Tibial nerve (tissue), 4 donors: Measurements from ENCODE around the gene RWDD3. TPM values are rescaled to one million over a fixed set of nuclear protein-coding genes. Genes with fewer than 3 reads are reported as not detected.

ENCODE experiments used
- DNase-seq, 2 donors: peaks; one replicate each; pipeline ENCODE4 v3.0.0-alpha.2; 2019; ENCODE audit warnings: low spot score in 2 of 2
- H3K27ac ChIP-seq, 4 donors: fragments of 200-600 bp; sonication (generic) in 3 of 4; one replicate each; pipeline ENCODE4 v1.5.1; 2017 to 2019; ENCODE audit warnings: mild to moderate bottlenecking in 1 of 4
- H3K27me3 ChIP-seq, 2 donors: fragments of 200-600 bp; sonication (generic) in 1 of 2; one replicate each; pipeline versions ENCODE4 v1.5.1 to v1.6.0; 2017 to 2019
- H3K36me3 ChIP-seq, 3 donors: fragments of 200-600 bp; sonication (generic); one replicate each; pipeline ENCODE4 v1.5.1; 2018 to 2019
- H3K4me1 ChIP-seq, 4 donors: fragments of 200-600 bp; sonication (generic) in 3 of 4; one replicate each; pipeline ENCODE4 v1.5.1; 2017 to 2019
- H3K4me3 ChIP-seq, 4 donors: fragments of 200-600 bp; sonication (generic) in 3 of 4; one replicate each; pipeline ENCODE4 v1.5.1; 2017 to 2019; ENCODE audit warnings: mild to moderate bottlenecking in 1 of 4, moderate library complexity in 1 of 4
- H3K9me3 ChIP-seq, 4 donors: fragments of 200-600 bp; sonication (generic) in 3 of 4; one replicate each; pipeline ENCODE4 v1.5.1; 2017 to 2019
- EP300 ChIP-seq, 2 donors: sonication (generic); formaldehyde crosslinking; IDR thresholded peaks; one replicate each; pipeline ENCODE4 v1.6.1; 2017; ENCODE audit warnings: antibody characterized with exemption in 2 of 2, mild to moderate bottlenecking in 1 of 2
- POLR2A ChIP-seq, 2 donors: fragments of 450-650 bp; IDR thresholded peaks; one replicate each; pipeline ENCODE4 v1.6.1; 2017; ENCODE audit warnings: antibody characterized with exemption in 2 of 2, mild to moderate bottlenecking in 2 of 2, moderate library complexity in 2 of 2
- WGBS, 2 donors: methylation state at CpG; one replicate each; pipeline ENCODE4 v1.1.5; 2018; 5-methylcytosine and 5-hydroxymethylcytosine counted together
- total RNA-seq, 4 donors: library from RNA; depleted of rRNA; stranded (reverse); fragments of >200 nt; gene quantifications; one replicate each; pipeline ENCODE4 v1.1.0, GENCODE V29; 2016
- TF ChIP-seq, protein P1 (sequence below), 5 experiments: fragments of 200-600 bp in 3 of 5; fragments of 450-650 bp in 2 of 5; sonication (generic) in 3 of 5; IDR thresholded peaks; one replicate each; pipeline ENCODE4 v1.5.1; 2016 to 2019; ENCODE audit warnings: antibody characterized with exemption in 5 of 5, mild to moderate bottlenecking in 3 of 5, moderate library complexity in 2 of 5

Gene RWDD3
- total RNA-seq, 4 donors from 2014 or later: 8.4 to 20.5 (median 15.4) TPM

DNA sequence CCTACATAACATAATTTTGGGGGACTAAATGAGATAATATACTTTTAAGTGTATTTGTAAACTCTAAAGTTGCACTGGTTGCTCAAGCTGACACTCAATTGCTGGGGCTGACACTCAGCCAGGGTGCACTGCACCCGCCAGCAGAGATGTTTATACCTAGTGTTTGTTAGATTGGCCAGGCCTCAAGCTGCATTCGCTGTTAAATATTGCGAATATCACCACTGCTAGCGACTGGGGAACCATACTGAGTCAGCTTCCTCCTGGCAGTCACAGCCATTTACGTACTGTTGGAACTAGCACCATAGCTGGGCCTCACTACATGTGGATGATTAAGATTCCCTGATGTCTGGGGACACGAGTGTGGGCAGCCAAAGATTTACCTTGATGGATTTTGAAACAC lies 12.7 kb upstream of the RWDD3 start:
- DNase-seq: no peak
- Histone ChIP-seq H3K4me3 (no peak overlapping the region), H3K27me3 (no peaks in the 10 kb centered on the region), H3K27ac (no peak overlapping the region), H3K36me3 (no peaks in the 10 kb centered on the region), H3K4me1 (peaks cover 0 to 7% (median 0%) of the 10 kb centered on the region in 4 donors), H3K9me3 (peaks cover 0 to 3% (median 0%) of the 10 kb centered on the region in 4 donors)
- 87 to 89% methylated on average over 4 to 6 of the region's 6 CpGs for WGBS, 2 donors
- TF ChIP-seq, protein P1, sequence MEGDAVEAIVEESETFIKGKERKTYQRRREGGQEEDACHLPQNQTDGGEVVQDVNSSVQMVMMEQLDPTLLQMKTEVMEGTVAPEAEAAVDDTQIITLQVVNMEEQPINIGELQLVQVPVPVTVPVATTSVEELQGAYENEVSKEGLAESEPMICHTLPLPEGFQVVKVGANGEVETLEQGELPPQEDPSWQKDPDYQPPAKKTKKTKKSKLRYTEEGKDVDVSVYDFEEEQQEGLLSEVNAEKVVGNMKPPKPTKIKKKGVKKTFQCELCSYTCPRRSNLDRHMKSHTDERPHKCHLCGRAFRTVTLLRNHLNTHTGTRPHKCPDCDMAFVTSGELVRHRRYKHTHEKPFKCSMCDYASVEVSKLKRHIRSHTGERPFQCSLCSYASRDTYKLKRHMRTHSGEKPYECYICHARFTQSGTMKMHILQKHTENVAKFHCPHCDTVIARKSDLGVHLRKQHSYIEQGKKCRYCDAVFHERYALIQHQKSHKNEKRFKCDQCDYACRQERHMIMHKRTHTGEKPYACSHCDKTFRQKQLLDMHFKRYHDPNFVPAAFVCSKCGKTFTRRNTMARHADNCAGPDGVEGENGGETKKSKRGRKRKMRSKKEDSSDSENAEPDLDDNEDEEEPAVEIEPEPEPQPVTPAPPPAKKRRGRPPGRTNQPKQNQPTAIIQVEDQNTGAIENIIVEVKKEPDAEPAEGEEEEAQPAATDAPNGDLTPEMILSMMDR (IDR thresholded peaks at IDR 0.05): no peak
- TF ChIP-seq POLR2A (IDR thresholded peaks at IDR 0.05) (no peak), EP300 (IDR thresholded peaks at IDR 0.05) (no peak)

DNA sequence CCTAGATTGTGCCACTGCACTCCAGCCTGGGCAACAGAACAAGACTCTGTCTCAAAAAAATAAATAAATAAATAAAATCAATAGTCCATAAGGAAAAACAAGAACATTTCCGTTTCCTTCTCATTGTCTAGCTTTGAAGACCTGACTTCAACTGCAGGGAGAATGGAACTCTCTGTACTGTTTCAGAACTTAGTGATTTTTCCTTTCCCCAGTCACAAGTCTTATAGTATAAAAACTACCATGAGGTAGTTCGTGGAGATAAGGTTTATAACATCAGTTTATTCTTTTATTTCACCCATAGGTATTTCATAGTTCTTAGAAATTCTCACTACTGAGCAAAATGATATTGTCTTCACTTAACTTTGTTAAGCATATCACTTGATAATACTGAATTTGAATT lies 11.4 kb upstream of the RWDD3 start:
- TF ChIP-seq, protein P1 (IDR thresholded peaks at IDR 0.05): no peak
- TF ChIP-seq POLR2A (IDR thresholded peaks at IDR 0.05) (no peak), EP300 (IDR thresholded peaks at IDR 0.05) (no peak)
- Histone ChIP-seq H3K36me3 (no peaks in the 10 kb centered on the region), H3K9me3 (peaks cover 0 to 3% (median 0%) of the 10 kb centered on the region in 4 donors), H3K4me1 (peaks cover 0 to 19% (median 0%) of the 10 kb centered on the region in 4 donors), H3K27ac (peak overlapping the region in 1 of 4 donors; percentile 26), H3K4me3 (no peak overlapping the region), H3K27me3 (no peaks in the 10 kb centered on the region)
- DNase-seq: no peak
- WGBS, 2 donors: 69 to 77% methylated on average over 2 of the region's 2 CpGs

DNA sequence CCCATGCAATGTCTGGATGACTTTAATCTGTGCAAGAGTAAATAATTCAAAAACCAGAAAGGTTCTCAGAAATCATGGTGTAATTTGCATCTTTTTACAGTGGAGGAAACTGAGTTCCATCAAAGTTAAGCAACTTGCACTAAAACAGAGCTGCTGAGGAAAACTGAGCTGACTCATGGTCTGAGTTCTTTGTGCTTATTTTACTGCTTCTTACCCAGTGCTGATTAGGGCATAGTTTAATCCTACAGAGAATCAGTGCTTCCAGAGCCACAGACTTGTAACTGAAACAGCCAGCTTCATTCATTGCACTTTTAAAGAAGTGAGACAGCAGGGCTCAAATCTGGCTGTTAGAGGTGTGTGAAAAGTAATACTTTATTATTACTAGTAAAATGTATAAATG lies 10.9 kb upstream of the RWDD3 start:
- no peaks in the 10 kb centered on the region for H3K36me3 ChIP-seq
- no peak for TF ChIP-seq EP300 (IDR thresholded peaks at IDR 0.05)
- TF ChIP-seq POLR2A (IDR thresholded peaks at IDR 0.05): no peak
- TF ChIP-seq, protein P1 (IDR thresholded peaks at IDR 0.05): no peak
- H3K4me1 ChIP-seq: peaks cover 0 to 19% (median 0%) of the 10 kb centered on the region in 4 donors
- H3K27ac ChIP-seq: peak overlapping the region in 1 of 4 donors; percentile 64
- H3K4me3 ChIP-seq: no peak overlapping the region
- no peak for DNase-seq
- H3K9me3 ChIP-seq: peaks cover 0 to 3% (median 0%) of the 10 kb centered on the region in 4 donors
- no peaks in the 10 kb centered on the region for H3K27me3 ChIP-seq

DNA sequence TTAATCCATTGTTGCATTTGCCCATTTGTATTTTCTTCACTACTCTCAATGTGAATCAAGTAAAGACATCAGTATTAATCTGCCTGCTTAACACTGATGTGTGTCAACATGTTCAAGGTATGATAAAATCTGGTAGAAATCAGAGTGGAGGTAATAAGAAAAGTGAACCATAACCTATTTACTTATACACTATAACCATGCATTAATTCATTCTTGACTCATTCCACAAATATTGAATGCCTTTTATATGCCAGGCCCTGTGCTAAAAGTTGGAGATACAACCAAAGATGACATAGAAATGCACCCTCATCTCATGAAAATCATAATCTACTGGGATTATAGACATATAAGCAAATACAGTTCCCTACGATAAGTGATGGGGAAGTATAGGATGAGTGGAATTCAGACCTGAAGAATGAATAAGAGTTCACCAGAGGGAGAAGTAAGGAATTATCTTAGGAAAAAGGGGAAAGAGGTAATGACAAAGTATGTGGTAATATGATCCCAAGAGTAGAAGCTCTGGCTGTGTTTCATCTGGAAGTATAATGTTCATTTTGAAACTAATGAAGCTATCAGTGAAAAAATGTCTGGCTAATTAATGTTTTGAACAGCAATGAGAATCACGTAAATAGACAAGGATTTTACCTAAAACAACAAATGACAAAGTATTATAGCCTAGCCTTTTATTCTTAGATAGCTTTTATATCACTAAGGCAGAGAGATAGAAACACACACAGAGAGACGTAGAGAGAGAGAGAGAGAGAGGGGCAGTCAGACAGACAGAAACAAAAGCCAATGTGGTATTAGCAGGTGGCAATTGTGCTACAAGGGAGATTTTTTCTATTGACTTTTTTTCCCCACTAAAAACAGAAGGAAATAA lies 7.0 kb upstream of the RWDD3 start:
- WGBS, 2 donors: 43 to 45% methylated on average over 3 of the region's 3 CpGs
- peaks cover 0 to 34% (median 2%) of the 10 kb centered on the region in 4 donors for H3K4me1 ChIP-seq

More for the DNA sequence above, 7.0 kb upstream of the RWDD3 start:
- no peak for DNase-seq
- peak overlapping the region in 1 of 4 donors; percentile 23 for H3K4me3 ChIP-seq
- TF ChIP-seq EP300 (IDR thresholded peaks at IDR 0.05) (no peak), POLR2A (IDR thresholded peaks at IDR 0.05) (no peak)
- TF ChIP-seq, protein P1 (IDR thresholded peaks at IDR 0.05): no peak
- no peaks in the 10 kb centered on the region for H3K9me3 ChIP-seq
- no peaks in the 10 kb centered on the region for H3K27me3 ChIP-seq
- H3K27ac ChIP-seq: peak overlapping the region in 3 of 4 donors; percentile 73 to 95 (median 91)
- no peaks in the 10 kb centered on the region for H3K36me3 ChIP-seq
